GM18858 (cell line): ENCODE measurements around the gene EFEMP2.
A peak's percentile ranks its signal among the peaks of the same experiment; 100 is the strongest.

ENCODE experiments used
- ATAC-seq: cut with Tn5 transposase; IDR thresholded peaks from one replicate; pipeline ENCODE4 v1.9.1; 2021; ENCODE audit not compliant: unreplicated experiment

EFEMP2 gene

GRCh38 chr11:65867284-65868071 is 5.1 kb downstream of the EFEMP2 start:
- ATAC-seq, result no peak

GRCh38 chr11:65866509-65867283 is 5.9 kb downstream of the EFEMP2 start:
- no peak for ATAC-seq

- ATAC-seq, result no peak
Observed at GRCh38 chr11:65865550-65866172, 6.9 kb downstream of the EFEMP2 start.

- no peak for ATAC-seq
Observed at GRCh38 chr11:65864706-65865471, 7.7 kb downstream of the EFEMP2 start.

- ATAC-seq, result no peak
Observed at GRCh38 chr11:65863889-65864705, 8.5 kb downstream of the EFEMP2 start.

- no peak for ATAC-seq
Observed at GRCh38 chr11:65862941-65863888, 9.4 kb downstream of the EFEMP2 start.

GRCh38 chr11:65862191-65862735 is 10.3 kb downstream of the EFEMP2 start:
- ATAC-seq, result no peak

- no peak for ATAC-seq
Observed at GRCh38 chr11:65861533-65862183, 10.9 kb downstream of the EFEMP2 start.

GRCh38 chr11:65861165-65861505 is 11.5 kb downstream of the EFEMP2 start:
- ATAC-seq, result no peak

GRCh38 chr11:65860278-65861164 is 12.1 kb downstream of the EFEMP2 start, which contains the start of gene MUS81:
Gene MUS81 (plus strand): TSS chr11:65860433. CDS start chr11:65860754, 321 bp downstream.
- ATAC-seq, result no peak

GRCh38 chr11:65859812-65860277 is 12.8 kb downstream of the EFEMP2 start:
- no peak for ATAC-seq

GRCh38 chr11:65859095-65859811 is 13.3 kb downstream of the EFEMP2 start:
- peak; percentile 52 for ATAC-seq

GRCh38 chr11:65858681-65859087 is 13.9 kb downstream of the EFEMP2 start:
- no peak for ATAC-seq

- ATAC-seq, result no peak
Observed at GRCh38 chr11:65857853-65858680, 14.5 kb downstream of the EFEMP2 start, which contains the start of gene CFL1. Gene CFL1 (minus strand): TSS chr11:65858180. CDS start chr11:65858099, 81 bp downstream.

- ATAC-seq, result no peak
Observed at GRCh38 chr11:65857500-65857852, 15.1 kb downstream of the EFEMP2 start.
